K562 (cell line): Measurements from ENCODE around the gene HSPA1B. TPM values are rescaled to one million over a fixed set of nuclear protein-coding genes. Genes with fewer than 3 reads are reported as not detected.
A peak's percentile ranks its signal among the peaks of the same experiment; 100 is the strongest.

Source experiments
- ADNP ChIP-seq: fragments of 200-800 bp; sonication (Bioruptor generic); IDR thresholded peaks from 2 replicates; pipeline ENCODE4 v1.6.1; 2016; ENCODE audit warnings: missing genetic modification characterization, missing compliant biosample characterization
- HSF4 ChIP-seq: fragments of 250-450 bp; sonication (Bioruptor Pico); IDR thresholded peaks from 2 replicates; pipeline ENCODE4 v2.1.2; 2022; ENCODE audit warnings: mild to moderate bottlenecking, moderate library complexity, borderline replicate concordance
- KDM4B ChIP-seq, 2 experiments: fragments of 450-650 bp in 1 of 2; sonication (generic) in 1 of 2; IDR thresholded peaks; 2 replicates each; pipeline ENCODE4 v1.6.1; 2016 to 2017; ENCODE audit warnings: borderline replicate concordance in 2 of 2, antibody characterized with exemption in 1 of 2, low read depth in 1 of 2, mild to moderate bottlenecking in 1 of 2
- MXD1 ChIP-seq: fragments of 250-450 bp; sonication (Bioruptor Pico); IDR thresholded peaks from 2 replicates; pipeline ENCODE4 v1.8.0; 2021; ENCODE audit warnings: borderline replicate concordance, mild to moderate bottlenecking, moderate library complexity; ENCODE audit not compliant: poor library complexity, severe bottlenecking
- PHF20 ChIP-seq: fragments of 450-650 bp; IDR thresholded peaks from 2 replicates; pipeline ENCODE4 v1.6.1; 2018; ENCODE audit not compliant: partially characterized antibody
- RBM25 ChIP-seq: fragments of 200-400 bp; formaldehyde crosslinking; IDR thresholded peaks from 2 replicates; pipeline ENCODE4 v1.6.1; 2018; ENCODE audit warnings: low read length, low read depth, moderate library complexity; ENCODE audit not compliant: severe bottlenecking
- RBM34 ChIP-seq: fragments of 200-400 bp; formaldehyde crosslinking; IDR thresholded peaks from 2 replicates; pipeline ENCODE4 v1.6.1; 2018; ENCODE audit warnings: low read length, borderline replicate concordance; ENCODE audit not compliant: insufficient read depth
- SAFB2 ChIP-seq: fragments of 200-400 bp; formaldehyde crosslinking; IDR thresholded peaks from 2 replicates; pipeline ENCODE4 v1.6.1; 2018; ENCODE audit warnings: borderline replicate concordance, low read length, low read depth, moderate library complexity; ENCODE audit not compliant: severe bottlenecking
- TAF15 ChIP-seq: fragments of 200-400 bp; formaldehyde crosslinking; IDR thresholded peaks from 2 replicates; pipeline ENCODE4 v1.6.1; 2017; ENCODE audit warnings: mild to moderate bottlenecking, low read depth, low read length, moderate library complexity
- TBP ChIP-seq: optimal IDR thresholded peaks from 2 replicates; pipeline ENCODE3; 2011; ENCODE audit warnings: low read depth, low read length, improper control_type of control experiment
- ZBTB49 ChIP-seq: sonication (generic); formaldehyde crosslinking; IDR thresholded peaks from 2 replicates; pipeline ENCODE4 v1.8.0; 2022; ENCODE audit warnings: missing genetic modification reagents, mild to moderate bottlenecking, borderline replicate concordance
- ZNF184 ChIP-seq: sonication (generic); formaldehyde crosslinking; IDR thresholded peaks from 2 replicates; pipeline ENCODE4 v1.5.0; 2020; ENCODE audit warnings: missing genetic modification reagents
- ZNF77 ChIP-seq: fragments of 250-450 bp; sonication (Bioruptor Pico); IDR thresholded peaks from 2 replicates; pipeline ENCODE4 v1.5.0; 2020
- polyA plus RNA-seq, 8 experiments: library from polyadenylated mRNA; depleted of rRNA in 4 of 8; stranded (reverse) in 5 of 8; unstranded in 3 of 8; fragments of >200 nt; fragmentation: Nextera tagmentation in 2 of 8; fragmentation: Illumina TruSeq in 1 of 8; extraction: Ambion mirVana in 2 of 8; extraction: Trizol in 1 of 8; gene quantifications; 2 replicates each; pipeline versions ENCODE4 v1.2.1 to v1.2.3, GENCODE V29; 2011 to 2014; ENCODE audit warnings: inconsistent platforms in 1 of 8, missing spikeins in 1 of 8
- total RNA-seq, 7 experiments: library from RNA; depleted of rRNA in 6 of 7; stranded (reverse); fragments of >200 nt in 6 of 7; fragmentation: Illumina TruSeq in 2 of 7; extraction: Trizol in 2 of 7; gene quantifications; 2 replicates each; pipeline versions ENCODE4 v1.2.1 to v1.2.3, GENCODE V29; 2011 to 2021; ENCODE audit warnings: low replicate concordance in 1 of 7
- TF ChIP-seq, protein P1 (sequence below), 2 experiments: fragments of 450-650 bp; IDR thresholded peaks; 2 replicates each; pipeline ENCODE4 v1.6.1; 2016; ENCODE audit warnings: mild to moderate bottlenecking in 2 of 2, borderline replicate concordance in 1 of 2, low read depth in 1 of 2, moderate library complexity in 1 of 2
- TF ChIP-seq, protein P2 (sequence below): fragments of 450-650 bp; IDR thresholded peaks from 2 replicates; pipeline ENCODE4 v1.6.1; 2016; ENCODE audit warnings: antibody characterized with exemption

The HSPA1B gene
- total and polyA plus RNA-seq, 9 of the 15 experiments (the other 6 are each of a cell fraction or from before 2014, with no cell fraction given): 0.27 to 227 (median 51.2) TPM

- no peak for TF ChIP-seq MXD1
- TF ChIP-seq ZBTB49 (CRISPR knock-in tag): no peak
- TF ChIP-seq HSF4 (CRISPR knock-in tag): no peak
- TF ChIP-seq RBM34: no peak
- TF ChIP-seq ZNF77: no peak
- no peak for TF ChIP-seq RBM25
- TF ChIP-seq TBP: no peak
- TF ChIP-seq SAFB2: no peak
- TF ChIP-seq, protein P1, sequence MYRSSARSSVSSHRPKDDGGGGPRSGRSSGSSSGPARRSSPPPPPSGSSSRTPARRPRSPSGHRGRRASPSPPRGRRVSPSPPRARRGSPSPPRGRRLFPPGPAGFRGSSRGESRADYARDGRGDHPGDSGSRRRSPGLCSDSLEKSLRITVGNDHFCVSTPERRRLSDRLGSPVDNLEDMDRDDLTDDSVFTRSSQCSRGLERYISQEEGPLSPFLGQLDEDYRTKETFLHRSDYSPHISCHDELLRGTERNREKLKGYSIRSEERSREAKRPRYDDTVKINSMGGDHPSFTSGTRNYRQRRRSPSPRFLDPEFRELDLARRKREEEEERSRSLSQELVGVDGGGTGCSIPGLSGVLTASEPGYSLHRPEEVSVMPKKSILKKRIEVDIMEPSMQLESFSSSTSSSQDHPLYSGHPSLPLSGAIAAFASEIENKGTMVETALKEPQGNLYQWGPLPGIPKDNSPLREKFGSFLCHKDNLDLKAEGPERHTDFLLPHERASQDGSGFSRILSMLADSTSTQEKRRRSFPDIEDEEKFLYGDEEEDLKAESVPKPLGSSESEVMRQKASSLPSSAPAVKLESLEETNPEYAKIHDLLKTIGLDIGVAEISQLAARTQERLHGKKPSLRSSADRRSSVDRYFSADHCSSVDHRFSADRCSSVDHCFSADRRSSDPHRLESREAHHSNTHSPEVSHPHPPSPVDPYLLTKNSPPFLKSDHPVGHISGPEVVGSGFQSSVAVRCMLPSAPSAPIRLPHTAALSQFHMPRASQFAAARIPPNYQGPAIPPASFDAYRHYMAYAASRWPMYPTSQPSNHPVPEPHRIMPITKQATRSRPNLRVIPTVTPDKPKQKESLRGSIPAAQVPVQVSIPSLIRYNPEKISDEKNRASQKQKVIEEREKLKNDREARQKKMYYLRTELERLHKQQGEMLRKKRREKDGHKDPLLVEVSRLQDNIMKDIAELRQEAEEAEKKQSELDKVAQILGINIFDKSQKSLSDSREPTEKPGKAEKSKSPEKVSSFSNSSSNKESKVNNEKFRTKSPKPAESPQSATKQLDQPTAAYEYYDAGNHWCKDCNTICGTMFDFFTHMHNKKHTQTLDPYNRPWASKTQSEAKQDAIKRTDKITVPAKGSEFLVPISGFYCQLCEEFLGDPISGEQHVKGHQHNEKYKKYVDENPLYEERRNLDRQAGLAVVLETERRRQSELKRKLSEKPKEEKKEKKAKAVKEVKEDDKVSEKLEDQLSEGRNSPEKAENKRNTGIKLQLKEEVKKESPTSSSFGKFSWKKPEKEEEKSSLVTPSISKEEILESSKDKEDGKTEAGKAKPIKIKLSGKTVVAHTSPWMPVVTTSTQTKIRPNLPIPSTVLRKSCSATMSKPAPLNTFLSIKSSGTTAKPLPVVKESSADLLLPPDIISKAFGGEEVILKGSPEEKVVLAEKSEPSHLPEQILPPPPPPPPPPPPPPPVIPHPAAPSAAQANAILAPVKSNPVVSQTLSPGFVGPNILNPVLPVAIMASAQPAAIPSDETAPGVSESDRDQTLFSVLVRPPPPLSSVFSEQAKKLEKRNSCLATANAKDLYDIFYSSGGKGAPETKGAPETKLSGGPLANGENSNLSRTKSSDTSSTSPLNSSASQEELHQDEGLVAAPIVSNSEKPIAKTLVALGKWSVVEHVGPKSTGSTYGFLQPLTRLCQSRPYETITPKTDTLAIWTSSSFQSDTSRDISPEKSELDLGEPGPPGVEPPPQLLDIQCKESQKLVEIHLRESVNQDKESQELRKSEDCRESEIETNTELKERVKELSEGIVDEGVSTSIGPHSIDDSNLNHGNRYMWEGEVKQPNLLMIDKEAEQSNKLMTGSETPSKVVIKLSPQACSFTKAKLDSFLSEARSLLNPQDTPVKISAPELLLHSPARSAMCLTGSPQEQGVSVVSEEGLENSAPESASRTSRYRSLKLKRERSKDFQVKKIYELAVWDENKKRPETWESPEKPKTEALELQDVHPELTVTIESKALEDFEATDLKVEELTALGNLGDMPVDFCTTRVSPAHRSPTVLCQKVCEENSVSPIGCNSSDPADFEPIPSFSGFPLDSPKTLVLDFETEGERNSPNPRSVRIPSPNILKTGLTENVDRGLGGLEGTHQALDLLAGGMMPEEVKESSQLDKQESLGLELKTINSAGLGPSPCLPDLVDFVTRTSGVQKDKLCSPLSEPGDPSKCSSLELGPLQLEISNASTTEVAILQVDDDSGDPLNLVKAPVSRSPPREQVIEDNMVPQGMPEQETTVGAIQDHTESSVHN (IDR thresholded peaks at IDR 0.05; ENCODE audit: borderline replicate concordance in 1 of 2, low read depth in 1 of 2): no peak
- TF ChIP-seq ADNP (tag): no peak
- TF ChIP-seq KDM4B (IDR thresholded peaks at IDR 0.05; ENCODE audit: borderline replicate concordance in 2 of 2, low read depth in 1 of 2): no peak
- TF ChIP-seq PHF20: no peak
- TF ChIP-seq, protein P2, sequence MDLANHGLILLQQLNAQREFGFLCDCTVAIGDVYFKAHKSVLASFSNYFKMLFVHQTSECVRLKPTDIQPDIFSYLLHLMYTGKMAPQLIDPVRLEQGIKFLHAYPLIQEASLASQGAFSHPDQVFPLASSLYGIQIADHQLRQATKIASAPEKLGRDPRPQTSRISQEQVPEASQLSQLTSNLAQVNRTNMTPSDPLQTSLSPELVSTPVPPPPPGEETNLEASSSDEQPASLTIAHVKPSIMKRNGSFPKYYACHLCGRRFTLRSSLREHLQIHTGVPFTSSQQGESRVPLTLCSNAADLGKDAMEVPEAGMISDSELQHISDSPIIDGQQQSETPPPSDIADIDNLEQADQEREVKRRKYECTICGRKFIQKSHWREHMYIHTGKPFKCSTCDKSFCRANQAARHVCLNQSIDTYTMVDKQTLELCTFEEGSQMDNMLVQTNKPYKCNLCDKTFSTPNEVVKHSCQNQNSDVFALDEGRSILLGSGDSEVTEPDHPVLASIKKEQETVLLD: peak; percentile 28; the same call in 1 of the 2 replicates
- no peak for TF ChIP-seq ZNF184
- no peak for TF ChIP-seq TAF15
Measured at GRCh38 chr6:31826793-31827285, 699 bp upstream of the HSPA1B start (continued).
